Type B pancreatic cell (in vitro differentiated cells): ENCODE measurements around the gene SIPA1L3. TPM values are rescaled to one million over a fixed set of nuclear protein-coding genes. Genes with fewer than 3 reads are reported as not detected.
A peak's percentile ranks its signal among the peaks of the same experiment; 100 is the strongest.

Experiments
- DNase-seq: peaks from one replicate; pipeline ENCODE4 v3.0.0; 2021; ENCODE audit warnings: mixed read lengths; ENCODE audit not compliant: unreplicated experiment; ENCODE audit errors: extremely low spot score
- H3K27ac Mint-ChIP-seq: 2 replicates; pipeline ENCODE4 v1.8.0; 2021; ENCODE audit warnings: mild to moderate bottlenecking, mixed read lengths
- H3K27me3 Mint-ChIP-seq: 2 replicates; pipeline ENCODE4 v1.8.0; 2021; ENCODE audit warnings: mixed read lengths
- H3K36me3 Mint-ChIP-seq: 2 replicates; pipeline ENCODE4 v1.8.0; 2021; ENCODE audit warnings: mixed read lengths
- H3K4me1 Mint-ChIP-seq: one replicate; pipeline ENCODE4 v1.8.0; 2021; ENCODE audit warnings: mixed read lengths; ENCODE audit not compliant: unreplicated experiment
- H3K4me3 Mint-ChIP-seq: 2 replicates; pipeline ENCODE4 v1.8.0; 2021; ENCODE audit warnings: mild to moderate bottlenecking, mixed read lengths
- H3K9me3 Mint-ChIP-seq: 2 replicates; pipeline ENCODE4 v1.8.0; 2021; ENCODE audit warnings: mixed read lengths
- CTCF ChIP-seq: fragments of 200-600 bp; sonication (generic); conservative IDR thresholded peaks from 2 replicates; pipeline ENCODE4 v1.5.0; 2021; ENCODE audit warnings: antibody characterized with exemption, mild to moderate bottlenecking
- total RNA-seq: library from RNA; stranded (reverse); gene quantifications from 2 replicates; pipeline ENCODE4 v1.2.1, GENCODE V29; 2021; ENCODE audit warnings: low replicate concordance

The SIPA1L3 gene
- total RNA-seq, 1 donor from 2014 or later, result 53.7 TPM

GRCh38 chr19:38183251-38183897 is 276.4 kb downstream of the SIPA1L3 start:
- no peak for DNase-seq
- Mint-ChIP-seq H3K4me1 (peaks cover 17% of the 10 kb centered on the region), H3K27ac (peak overlapping the region; percentile 53), H3K9me3 (no peaks in the 10 kb centered on the region), H3K36me3 (peaks cover 26% of the 10 kb centered on the region), H3K4me3 (peak overlapping the region; percentile 83), H3K27me3 (no peaks in the 10 kb centered on the region)
- no peak for TF ChIP-seq CTCF

- no peak for TF ChIP-seq CTCF
- Mint-ChIP-seq H3K27me3 (no peaks in the 10 kb centered on the region), H3K27ac (peak overlapping the region; percentile 58)
These were observed 277.8 kb downstream of the SIPA1L3 start for GRCh38 chr19:38184815-38185214.

GRCh38 chr19:38185562-38185961 is 278.6 kb downstream of the SIPA1L3 start:
- no peak for DNase-seq
- no peak overlapping the region for H3K4me3 Mint-ChIP-seq
- TF ChIP-seq CTCF, result no peak
- peaks cover 17% of the 10 kb centered on the region for H3K4me1 Mint-ChIP-seq
- H3K27ac Mint-ChIP-seq, result no peak overlapping the region
- H3K9me3 Mint-ChIP-seq, result no peaks in the 10 kb centered on the region
- H3K27me3 Mint-ChIP-seq, result no peaks in the 10 kb centered on the region
- H3K36me3 Mint-ChIP-seq, result peaks cover 21% of the 10 kb centered on the region

More at GRCh38 chr19:38184815-38185214, 277.8 kb downstream of the SIPA1L3 start:
- H3K4me1 Mint-ChIP-seq, result peaks cover 17% of the 10 kb centered on the region
- DNase-seq, result no peak
- H3K9me3 Mint-ChIP-seq, result no peaks in the 10 kb centered on the region
- H3K36me3 Mint-ChIP-seq, result peaks cover 21% of the 10 kb centered on the region
- H3K4me3 Mint-ChIP-seq, result no peak overlapping the region

GRCh38 chr19:38190061-38190460 is 283.1 kb downstream of the SIPA1L3 start:
- no peak for TF ChIP-seq CTCF
- no peak overlapping the region for H3K27ac Mint-ChIP-seq
- peaks cover under 1% of the 10 kb centered on the region for H3K4me1 Mint-ChIP-seq
- H3K36me3 Mint-ChIP-seq, result peaks cover 10% of the 10 kb centered on the region
- no peak overlapping the region for H3K4me3 Mint-ChIP-seq
- DNase-seq, result no peak
- no peaks in the 10 kb centered on the region for H3K27me3 Mint-ChIP-seq
- H3K9me3 Mint-ChIP-seq, result no peaks in the 10 kb centered on the region

- Mint-ChIP-seq H3K9me3 (no peaks in the 10 kb centered on the region), H3K27ac (no peak overlapping the region)
- DNase-seq, result no peak
These were observed 283.8 kb downstream of the SIPA1L3 start for GRCh38 chr19:38190793-38191192.

More at GRCh38 chr19:38190793-38191192, 283.8 kb downstream of the SIPA1L3 start:
- H3K36me3 Mint-ChIP-seq, result peaks cover 6% of the 10 kb centered on the region
- H3K4me1 Mint-ChIP-seq, result no peaks in the 10 kb centered on the region
- H3K27me3 Mint-ChIP-seq, result no peaks in the 10 kb centered on the region
- H3K4me3 Mint-ChIP-seq, result no peak overlapping the region
- no peak for TF ChIP-seq CTCF
